Smooth muscle cell (in vitro differentiated cells): Measurements from ENCODE around the gene FBXW7. TPM values are rescaled to one million over a fixed set of nuclear protein-coding genes. Genes with fewer than 3 reads are reported as not detected.

ENCODE experiments used
- DNase-seq: peaks from one replicate; lab custom pipeline; 2025; ENCODE audit not compliant: unreplicated experiment; lab: John Stamatoyannopoulos, UW
- H2AFZ ChIP-seq: fragments of 200-600 bp; sonication (generic); 2 replicates; pipeline ENCODE4 v1.6.0; 2016; ENCODE audit warnings: antibody characterized with exemption, low read depth, mild to moderate bottlenecking
- H3F3A ChIP-seq: fragments of 200-600 bp; sonication (generic); 2 replicates; pipeline ENCODE4 v1.6.0; 2017; ENCODE audit warnings: antibody characterized with exemption, low read depth
- H3K27ac ChIP-seq: fragments of 200-600 bp; sonication (generic); 2 replicates; pipeline ENCODE4 v1.5.1; 2016; ENCODE audit warnings: low read depth, mild to moderate bottlenecking
- H3K27me3 ChIP-seq: fragments of 200-600 bp; sonication (generic); 2 replicates; pipeline ENCODE4 v1.6.1; 2016; ENCODE audit warnings: low read depth, mild to moderate bottlenecking
- H3K36me3 ChIP-seq: fragments of 200-600 bp; sonication (generic); 2 replicates; pipeline ENCODE4 v1.5.1; 2016; ENCODE audit warnings: low read depth
- H3K4me1 ChIP-seq: fragments of 200-600 bp; sonication (generic); 2 replicates; pipeline ENCODE4 v1.5.1; 2016; ENCODE audit warnings: low read depth
- H3K4me2 ChIP-seq: fragments of 200-600 bp; sonication (generic); 2 replicates; pipeline ENCODE4 v1.6.0; 2016; ENCODE audit warnings: mild to moderate bottlenecking
- H3K4me3 ChIP-seq: fragments of 200-600 bp; sonication (generic); 2 replicates; pipeline ENCODE4 v1.5.1; 2016; ENCODE audit warnings: mild to moderate bottlenecking
- H3K79me2 ChIP-seq: fragments of 200-600 bp; sonication (generic); 2 replicates; pipeline ENCODE4 v1.6.0; 2016; ENCODE audit warnings: low read depth, mild to moderate bottlenecking
- H3K9ac ChIP-seq: fragments of 200-600 bp; sonication (generic); 2 replicates; pipeline ENCODE4 v1.6.0; 2016; ENCODE audit warnings: low read depth
- H3K9me3 ChIP-seq: fragments of 200-600 bp; sonication (generic); replicated peaks from 2 replicates; pipeline ENCODE4 v1.5.1; 2016; ENCODE audit warnings: low read depth
- H4K20me1 ChIP-seq: fragments of 200-600 bp; sonication (generic); 2 replicates; pipeline ENCODE4 v1.6.0; 2016; ENCODE audit warnings: low read depth
- WGBS: methylation state at CpG from one replicate; pipeline ENCODE4 v1.1.7; 2016; ENCODE audit warnings: low lambda C conversion rate; 5-methylcytosine and 5-hydroxymethylcytosine counted together
- polyA plus RNA-seq: library from polyadenylated mRNA; unstranded; fragments of >200 nt; fragmentation: Nextera tagmentation; extraction: Ambion mirVana; gene quantifications from 2 replicates; pipeline ENCODE4 v1.2.1, GENCODE V29; 2016
- total RNA-seq: library from RNA; depleted of rRNA; stranded (reverse); fragments of >200 nt; gene quantifications from 2 replicates; pipeline ENCODE4 v1.2.3, GENCODE V29; 2014
- TF ChIP-seq, protein P1 (sequence below): fragments of 200-600 bp; sonication (generic); IDR thresholded peaks from 2 replicates; pipeline ENCODE4 v1.5.1; 2017; ENCODE audit warnings: borderline replicate concordance, mild to moderate bottlenecking, antibody characterized with exemption; ENCODE audit not compliant: insufficient read depth, poor library complexity, severe bottlenecking

FBXW7 gene
- total and polyA plus RNA-seq, 2 experiments from 2014 or later, result 16.4 to 31.6 TPM

- H3K36me3 ChIP-seq, result no peaks in the 10 kb centered on the region
- no peak overlapping the region for H3K4me2 ChIP-seq
- H3K9ac ChIP-seq, result no peak overlapping the region
- no peaks in the 10 kb centered on the region for H3F3A ChIP-seq
- H3K4me1 ChIP-seq, result no peaks in the 10 kb centered on the region
- no peaks in the 10 kb centered on the region for H3K9me3 ChIP-seq
- H3K27me3 ChIP-seq, result no peaks in the 10 kb centered on the region
- no peak overlapping the region for H3K4me3 ChIP-seq
- TF ChIP-seq, protein P1, sequence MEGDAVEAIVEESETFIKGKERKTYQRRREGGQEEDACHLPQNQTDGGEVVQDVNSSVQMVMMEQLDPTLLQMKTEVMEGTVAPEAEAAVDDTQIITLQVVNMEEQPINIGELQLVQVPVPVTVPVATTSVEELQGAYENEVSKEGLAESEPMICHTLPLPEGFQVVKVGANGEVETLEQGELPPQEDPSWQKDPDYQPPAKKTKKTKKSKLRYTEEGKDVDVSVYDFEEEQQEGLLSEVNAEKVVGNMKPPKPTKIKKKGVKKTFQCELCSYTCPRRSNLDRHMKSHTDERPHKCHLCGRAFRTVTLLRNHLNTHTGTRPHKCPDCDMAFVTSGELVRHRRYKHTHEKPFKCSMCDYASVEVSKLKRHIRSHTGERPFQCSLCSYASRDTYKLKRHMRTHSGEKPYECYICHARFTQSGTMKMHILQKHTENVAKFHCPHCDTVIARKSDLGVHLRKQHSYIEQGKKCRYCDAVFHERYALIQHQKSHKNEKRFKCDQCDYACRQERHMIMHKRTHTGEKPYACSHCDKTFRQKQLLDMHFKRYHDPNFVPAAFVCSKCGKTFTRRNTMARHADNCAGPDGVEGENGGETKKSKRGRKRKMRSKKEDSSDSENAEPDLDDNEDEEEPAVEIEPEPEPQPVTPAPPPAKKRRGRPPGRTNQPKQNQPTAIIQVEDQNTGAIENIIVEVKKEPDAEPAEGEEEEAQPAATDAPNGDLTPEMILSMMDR, result no peak
- no peaks in the 10 kb centered on the region for H4K20me1 ChIP-seq
- H2AFZ ChIP-seq, result no peak overlapping the region
- no peaks in the 10 kb centered on the region for H3K79me2 ChIP-seq
- WGBS, result 88% methylated on average over 3 of the region's 3 CpGs
- no peak for DNase-seq
- H3K27ac ChIP-seq, result no peak overlapping the region
Observed at GRCh38 chr4:152564336-152564735, 28.4 kb upstream of the FBXW7 start.

DNA sequence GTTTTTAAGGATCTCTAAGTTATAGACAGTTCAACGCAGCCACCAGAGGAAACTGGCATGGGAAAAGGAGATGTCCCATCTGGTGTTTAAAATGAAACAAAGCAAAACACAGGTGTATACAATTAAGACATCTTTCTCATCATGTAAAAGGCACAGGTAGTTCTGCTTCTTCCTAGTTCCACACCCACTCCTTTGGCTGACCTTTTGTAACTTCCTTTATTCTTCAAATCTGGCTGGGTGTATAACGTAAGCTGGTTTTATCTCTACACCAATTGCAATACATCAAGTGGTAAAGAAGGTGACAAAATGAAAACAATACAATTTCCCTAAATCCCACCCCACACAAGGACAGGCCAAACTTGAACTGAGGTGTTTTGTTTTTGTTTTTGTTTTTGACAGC, 27.3 kb upstream of the FBXW7 start:
- H3K27me3 ChIP-seq, result no peaks in the 10 kb centered on the region
- H4K20me1 ChIP-seq, result no peaks in the 10 kb centered on the region
- no peak for DNase-seq
- WGBS, result 90% methylated on average over 2 of the region's 2 CpGs
- no peak overlapping the region for H3K4me3 ChIP-seq
- TF ChIP-seq, protein P1, result no peak
- no peak overlapping the region for H3K4me2 ChIP-seq
- H3K9me3 ChIP-seq, result no peaks in the 10 kb centered on the region
- no peaks in the 10 kb centered on the region for H3K4me1 ChIP-seq
- no peaks in the 10 kb centered on the region for H3K36me3 ChIP-seq
- H3F3A ChIP-seq, result no peaks in the 10 kb centered on the region
- H3K9ac ChIP-seq, result no peak overlapping the region
- no peak overlapping the region for H2AFZ ChIP-seq
- H3K27ac ChIP-seq, result no peak overlapping the region
- no peaks in the 10 kb centered on the region for H3K79me2 ChIP-seq

GRCh38 chr4:152559641-152560040, 23.7 kb upstream of the FBXW7 start:
- H3K36me3 ChIP-seq, result no peaks in the 10 kb centered on the region
- DNase-seq, result no peak
- TF ChIP-seq, protein P1, result no peak
- 59% methylated on average over 3 of the region's 3 CpGs for WGBS
- H3K9ac ChIP-seq, result no peak overlapping the region
- H3K4me2 ChIP-seq, result no peak overlapping the region
- H3K9me3 ChIP-seq, result no peaks in the 10 kb centered on the region
- no peaks in the 10 kb centered on the region for H3K27me3 ChIP-seq
- H3F3A ChIP-seq, result no peaks in the 10 kb centered on the region
- H2AFZ ChIP-seq, result peak overlapping the region; percentile 2
- no peaks in the 10 kb centered on the region for H3K79me2 ChIP-seq
- no peaks in the 10 kb centered on the region for H3K4me1 ChIP-seq
- H3K4me3 ChIP-seq, result no peak overlapping the region
- no peaks in the 10 kb centered on the region for H4K20me1 ChIP-seq
- no peak overlapping the region for H3K27ac ChIP-seq

DNA sequence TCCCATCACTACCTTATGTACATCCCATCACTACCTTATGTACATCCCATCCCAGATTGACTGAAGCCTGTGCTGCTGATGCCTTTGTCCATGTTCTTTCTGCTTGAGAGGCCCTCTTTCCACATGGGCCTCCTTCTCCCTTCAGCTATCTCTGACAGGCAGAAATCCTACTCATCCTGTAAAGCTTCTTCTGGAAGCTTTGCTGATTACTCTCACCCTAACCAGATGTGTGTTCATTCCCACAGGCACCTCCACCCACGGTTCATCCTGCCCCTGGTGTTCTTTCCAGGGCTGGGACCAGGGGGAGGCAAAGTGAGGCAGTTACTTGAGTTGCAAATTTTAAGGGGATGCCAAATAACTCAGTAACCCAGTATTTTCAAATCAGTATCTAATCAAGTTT, 22.5 kb upstream of the FBXW7 start:
- Histone ChIP-seq H3K27ac (peak overlapping the region; percentile 9), H3K36me3 (no peaks in the 10 kb centered on the region), H3K4me3 (no peak overlapping the region), H3K9me3 (no peaks in the 10 kb centered on the region), H3K9ac (no peak overlapping the region), H3F3A (no peaks in the 10 kb centered on the region), H3K79me2 (no peaks in the 10 kb centered on the region), H3K4me1 (no peaks in the 10 kb centered on the region), H2AFZ (no peak overlapping the region), H4K20me1 (no peaks in the 10 kb centered on the region), H3K4me2 (peak overlapping the region; percentile 22), H3K27me3 (no peaks in the 10 kb centered on the region)
- DNase-seq, result no peak
- TF ChIP-seq, protein P1, result no peak
- WGBS, result 11% methylated on average over 1 of the region's 1 CpG
